Suprapubic skin (tissue), 4 donors: ENCODE results near the gene ZNF112.

Source experiments
- EP300 ChIP-seq: sonication (generic); formaldehyde crosslinking; IDR thresholded peaks from one replicate; pipeline ENCODE4 v1.6.1; 2017; ENCODE audit warnings: antibody characterized with exemption
- POLR2AphosphoS5 ChIP-seq, 3 donors: sonication (generic); formaldehyde crosslinking; IDR thresholded peaks; one replicate each; pipeline ENCODE4 v1.6.1; 2017; ENCODE audit warnings: antibody characterized with exemption in 3 of 3
- TF ChIP-seq, protein P1 (sequence below), 2 donors: fragments of 200-600 bp in 1 of 2; fragments of 450-650 bp in 1 of 2; sonication (generic) in 1 of 2; IDR thresholded peaks; one replicate each; pipeline ENCODE4 v1.5.1; 2016 to 2019; ENCODE audit warnings: antibody characterized with exemption in 2 of 2, mild to moderate bottlenecking in 1 of 2, moderate library complexity in 1 of 2

DNA sequence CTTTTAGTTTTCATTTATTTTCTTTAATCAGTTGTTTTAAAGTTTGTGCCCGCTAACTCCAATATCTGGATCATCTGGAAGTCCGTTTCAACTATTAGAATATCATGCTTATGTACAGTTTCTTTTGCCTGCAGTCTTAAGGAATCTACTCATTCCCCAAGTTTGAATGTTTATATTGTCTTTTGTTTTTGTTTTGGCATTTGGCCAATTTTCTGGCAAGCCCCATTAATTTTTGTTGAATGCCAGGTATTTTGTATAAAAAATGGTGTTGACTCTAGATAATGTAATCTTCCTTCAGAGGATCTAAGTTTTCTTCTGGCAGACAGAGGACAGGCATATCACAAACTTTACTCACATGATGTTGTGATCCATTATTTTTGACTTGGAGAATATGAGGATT lies 40.6 kb downstream of the ZNF112 start:
- TF ChIP-seq, protein P1, sequence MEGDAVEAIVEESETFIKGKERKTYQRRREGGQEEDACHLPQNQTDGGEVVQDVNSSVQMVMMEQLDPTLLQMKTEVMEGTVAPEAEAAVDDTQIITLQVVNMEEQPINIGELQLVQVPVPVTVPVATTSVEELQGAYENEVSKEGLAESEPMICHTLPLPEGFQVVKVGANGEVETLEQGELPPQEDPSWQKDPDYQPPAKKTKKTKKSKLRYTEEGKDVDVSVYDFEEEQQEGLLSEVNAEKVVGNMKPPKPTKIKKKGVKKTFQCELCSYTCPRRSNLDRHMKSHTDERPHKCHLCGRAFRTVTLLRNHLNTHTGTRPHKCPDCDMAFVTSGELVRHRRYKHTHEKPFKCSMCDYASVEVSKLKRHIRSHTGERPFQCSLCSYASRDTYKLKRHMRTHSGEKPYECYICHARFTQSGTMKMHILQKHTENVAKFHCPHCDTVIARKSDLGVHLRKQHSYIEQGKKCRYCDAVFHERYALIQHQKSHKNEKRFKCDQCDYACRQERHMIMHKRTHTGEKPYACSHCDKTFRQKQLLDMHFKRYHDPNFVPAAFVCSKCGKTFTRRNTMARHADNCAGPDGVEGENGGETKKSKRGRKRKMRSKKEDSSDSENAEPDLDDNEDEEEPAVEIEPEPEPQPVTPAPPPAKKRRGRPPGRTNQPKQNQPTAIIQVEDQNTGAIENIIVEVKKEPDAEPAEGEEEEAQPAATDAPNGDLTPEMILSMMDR (IDR thresholded peaks at IDR 0.05) = no peak
- TF ChIP-seq EP300 (no peak), POLR2AphosphoS5 (IDR thresholded peaks at IDR 0.05) (no peak)
